COR-L47 (cell line): ENCODE data around the gene HSD17B3.
"Not testable (repeated sequence)": the region's sequence is repeated elsewhere in the genome, so short reads cannot be mapped to it uniquely, and the experiment has no call there.

ENCODE experiments used
- DNase-seq: peaks from one replicate; lab custom pipeline; 2025; lab: John Stamatoyannopoulos, UW

Gene HSD17B3

DNA sequence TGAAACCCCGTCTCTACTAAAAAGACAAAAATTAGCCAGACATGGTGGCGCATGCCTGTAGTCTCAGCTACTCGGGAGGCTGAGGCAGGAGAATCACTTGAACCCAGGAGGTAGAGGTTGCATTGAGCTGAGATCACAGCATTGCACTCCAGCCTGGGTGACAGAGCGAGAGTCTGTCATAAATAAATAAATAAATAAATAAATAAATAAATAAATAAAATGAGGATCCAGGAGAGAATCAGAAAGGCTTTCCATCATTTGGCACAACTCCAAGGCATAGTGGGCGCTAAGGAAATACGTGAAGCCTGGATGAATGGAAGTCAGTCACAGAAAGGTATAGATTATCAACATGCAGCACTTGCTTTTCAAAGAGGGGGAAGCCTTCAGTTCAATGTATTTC, 65.6 kb downstream of the HSD17B3 start:
- not testable (repeated sequence) for DNase-seq

DNA sequence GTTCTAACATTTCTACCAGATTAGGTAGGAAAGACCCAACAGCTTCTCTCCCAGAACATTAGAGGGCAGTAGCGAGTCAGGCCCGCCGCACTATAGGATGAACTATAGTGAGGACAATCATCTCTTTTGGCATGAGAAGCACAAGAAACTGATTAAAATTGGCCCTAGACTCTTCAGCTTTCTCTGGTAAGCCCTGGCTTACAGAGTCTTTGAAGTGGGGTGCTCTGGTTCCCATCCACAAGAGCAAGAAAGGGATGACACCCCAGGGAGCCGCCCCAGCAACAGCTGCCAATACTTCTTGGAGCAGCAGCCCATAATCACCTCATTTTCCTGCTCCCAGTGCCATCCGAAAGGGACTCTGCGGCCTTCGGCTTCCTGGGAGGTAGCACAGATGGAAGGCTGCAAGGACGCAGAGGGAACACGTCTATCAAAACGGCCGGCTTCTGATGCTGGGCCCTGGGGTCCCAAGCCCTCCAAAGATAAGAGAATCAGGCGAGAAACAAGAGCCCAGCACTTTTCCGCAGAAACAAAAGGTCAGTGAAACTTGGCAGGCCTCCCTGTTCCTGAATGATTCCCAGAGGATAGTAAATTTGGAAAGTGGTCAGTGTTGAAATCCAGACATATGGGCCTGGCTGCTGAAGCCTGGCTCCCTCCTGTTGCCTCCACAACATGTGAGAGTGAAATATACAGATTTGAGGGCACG, 69.3 kb downstream of the HSD17B3 start:
- DNase-seq: no peak

- DNase-seq: no peak
Observed at GRCh38 chr9:96232164-96232538, 69.8 kb downstream of the HSD17B3 start.

DNA sequence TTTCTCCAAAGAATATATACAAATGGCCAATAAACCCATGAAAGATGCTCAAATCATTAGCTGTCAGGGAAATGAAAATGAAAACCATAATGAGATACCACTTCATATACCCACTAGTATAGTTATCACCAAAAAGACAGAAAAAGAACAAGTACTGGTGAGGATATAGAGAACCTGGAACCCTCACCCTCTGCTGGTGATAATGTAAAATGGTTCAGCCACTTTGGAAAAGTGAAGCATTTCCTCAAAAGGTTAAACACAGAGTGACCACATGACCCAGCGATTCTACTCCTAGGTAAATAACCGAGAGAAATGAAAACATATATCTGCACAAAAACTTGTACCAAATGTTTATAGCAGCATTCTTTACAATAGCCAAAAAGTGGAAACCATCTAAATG, 72.0 kb downstream of the HSD17B3 start:
- DNase-seq: no peak

DNA sequence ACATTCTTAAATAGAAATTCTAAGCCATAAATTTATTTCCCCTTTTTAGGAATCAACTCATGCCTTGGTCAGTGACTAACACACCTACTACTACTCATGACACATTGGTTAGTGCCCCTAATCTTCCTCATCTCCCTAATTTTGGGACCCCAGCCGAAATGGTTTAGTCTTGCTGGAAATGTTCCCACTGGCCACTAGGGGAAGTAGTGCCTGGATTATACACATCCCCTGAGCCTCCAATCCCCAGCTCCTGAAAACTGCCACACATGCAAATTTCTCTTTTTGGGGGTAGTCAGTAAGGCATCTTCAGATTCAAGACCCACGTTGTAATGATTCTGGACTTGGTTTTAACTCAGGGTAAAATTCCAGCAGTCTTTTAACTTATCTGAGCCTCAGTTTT, 79.8 kb downstream of the HSD17B3 start:
- no peak for DNase-seq

- no peak for DNase-seq
Observed at GRCh38 chr9:96219900-96220257, 82.1 kb downstream of the HSD17B3 start.

GRCh38 chr9:96219026-96219899, 82.7 kb downstream of the HSD17B3 start:
- no peak for DNase-seq

DNA sequence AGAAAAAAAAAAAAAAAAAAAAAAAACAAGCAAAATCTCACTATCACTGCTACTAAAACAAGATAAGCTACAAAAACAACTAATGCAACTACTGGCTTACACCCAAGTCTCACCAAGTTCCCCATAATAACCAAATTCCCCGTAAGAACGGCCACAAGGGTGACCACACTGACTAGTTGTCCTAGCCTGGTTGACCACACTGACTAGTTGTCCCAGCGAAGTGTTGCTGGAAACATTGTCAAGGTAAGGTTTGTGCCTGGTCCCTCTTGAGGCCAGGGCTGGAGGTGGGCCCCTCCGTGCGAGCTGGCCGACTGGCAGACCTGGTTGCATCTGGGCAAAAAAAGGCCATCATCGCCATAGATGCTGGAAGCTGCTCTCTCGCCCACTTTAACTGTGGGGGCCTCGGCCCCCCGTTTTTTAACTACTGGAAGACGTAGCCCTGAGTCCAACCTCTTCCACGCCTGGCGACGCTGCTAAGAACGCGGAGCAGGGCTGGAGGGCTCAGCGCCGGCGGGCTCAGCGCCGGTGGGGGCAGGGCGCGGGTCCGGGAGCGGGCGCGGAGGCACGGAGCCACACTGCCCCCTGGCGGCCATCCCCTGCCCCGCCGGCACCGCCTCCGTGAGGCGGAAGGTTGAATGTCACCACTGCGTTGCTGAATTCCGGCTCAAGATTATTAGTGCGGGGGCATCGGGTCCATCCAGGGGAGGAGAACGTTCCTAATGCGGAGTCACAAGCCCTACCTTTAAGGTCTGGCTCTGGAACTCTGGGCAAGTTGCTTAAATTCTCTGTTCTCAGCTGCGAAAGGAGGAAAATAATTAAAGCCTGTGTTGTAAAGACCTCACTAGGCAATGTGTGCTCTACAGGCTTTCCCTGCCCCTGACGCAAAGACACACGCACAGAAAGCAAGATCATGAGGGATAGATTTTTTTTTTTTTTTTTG, 84.0 kb downstream of the HSD17B3 start:
- DNase-seq: peak; percentile 24

DNA sequence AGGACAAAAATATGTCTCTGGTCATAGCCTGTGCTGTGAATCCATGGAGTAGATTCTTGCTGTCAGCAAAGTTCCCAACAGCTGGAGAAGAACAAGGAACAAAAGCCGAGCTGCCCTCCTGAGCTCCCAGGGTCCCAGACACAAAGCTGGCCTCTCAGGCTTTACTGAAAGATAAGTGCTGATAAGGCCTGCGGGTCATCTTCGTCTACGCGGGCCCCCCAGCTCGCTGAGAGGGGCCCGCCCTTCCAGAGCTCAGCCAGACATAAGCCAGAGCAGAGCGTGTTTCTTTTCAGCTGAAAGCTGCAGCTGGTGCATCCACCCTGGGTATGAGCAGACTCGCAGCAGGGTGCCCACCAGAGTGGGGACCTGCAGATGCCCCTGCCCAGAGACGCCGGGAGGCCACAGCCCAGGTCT, 84.7 kb downstream of the HSD17B3 start:
- DNase-seq: no peak

GRCh38 chr9:96216583-96216982, 85.4 kb downstream of the HSD17B3 start:
- DNase-seq: no peak

DNA sequence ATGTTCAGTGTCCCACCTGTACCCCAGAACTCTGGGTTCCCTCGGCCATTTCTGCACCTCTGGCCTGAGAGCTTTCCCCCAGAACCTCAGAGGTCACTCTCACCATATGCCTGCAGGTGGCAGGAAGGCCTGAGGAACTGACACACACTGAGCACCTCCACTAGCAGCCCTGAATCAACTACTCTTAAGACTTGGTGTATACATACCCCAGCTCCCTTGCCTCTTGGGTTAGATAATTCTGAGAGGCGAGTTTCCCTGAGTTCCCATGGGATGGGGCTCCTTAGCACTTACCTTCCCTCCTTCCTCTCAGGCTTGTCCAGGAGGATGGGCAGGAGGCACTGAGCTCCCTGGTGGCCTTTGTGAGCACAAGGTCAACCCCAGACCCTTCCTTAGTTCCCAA, 86.1 kb downstream of the HSD17B3 start:
- DNase-seq: no peak

GRCh38 chr9:96214635-96215034, 87.3 kb downstream of the HSD17B3 start:
- DNase-seq: no peak

DNA sequence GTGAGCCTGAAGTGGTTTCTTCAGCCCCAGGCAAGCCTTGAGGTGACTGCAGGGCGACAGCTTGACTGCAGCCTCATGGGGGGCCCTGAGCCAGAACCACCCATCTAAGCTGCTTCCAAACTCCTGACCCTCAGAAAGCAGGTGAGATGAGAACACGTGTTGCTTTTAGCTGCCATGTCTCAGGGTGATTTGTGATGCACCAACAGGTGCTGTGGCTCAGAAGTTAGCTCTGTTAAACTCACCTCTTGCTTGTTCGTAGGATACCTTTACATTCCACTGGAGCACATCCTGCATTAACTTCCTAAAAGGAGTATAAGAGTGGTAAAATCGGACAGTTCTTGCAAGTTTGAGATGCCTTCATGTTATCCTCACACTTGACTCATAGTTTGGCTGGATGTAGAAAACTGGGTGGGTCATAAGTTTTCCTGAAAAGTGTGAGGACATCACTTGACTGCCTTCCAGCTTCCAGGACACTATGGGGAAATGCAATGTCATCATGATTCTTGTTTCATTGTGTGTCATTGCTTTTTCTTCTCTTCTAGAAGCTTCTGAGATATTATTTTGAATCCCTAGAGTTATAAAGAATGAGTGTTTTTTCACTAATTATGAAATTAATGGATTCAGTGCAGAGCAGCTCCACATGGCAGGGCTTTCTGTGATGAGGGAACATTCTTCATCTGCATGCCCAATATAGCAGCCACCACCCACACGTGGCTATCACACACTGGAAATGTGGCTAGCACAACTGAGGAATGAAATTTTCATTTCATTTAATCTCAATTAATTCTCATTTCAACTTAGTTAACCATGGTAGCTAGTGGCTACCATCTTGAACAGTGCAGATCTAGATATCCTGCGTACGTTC, 92.3 kb downstream of the HSD17B3 start:
- DNase-seq: no peak

DNA sequence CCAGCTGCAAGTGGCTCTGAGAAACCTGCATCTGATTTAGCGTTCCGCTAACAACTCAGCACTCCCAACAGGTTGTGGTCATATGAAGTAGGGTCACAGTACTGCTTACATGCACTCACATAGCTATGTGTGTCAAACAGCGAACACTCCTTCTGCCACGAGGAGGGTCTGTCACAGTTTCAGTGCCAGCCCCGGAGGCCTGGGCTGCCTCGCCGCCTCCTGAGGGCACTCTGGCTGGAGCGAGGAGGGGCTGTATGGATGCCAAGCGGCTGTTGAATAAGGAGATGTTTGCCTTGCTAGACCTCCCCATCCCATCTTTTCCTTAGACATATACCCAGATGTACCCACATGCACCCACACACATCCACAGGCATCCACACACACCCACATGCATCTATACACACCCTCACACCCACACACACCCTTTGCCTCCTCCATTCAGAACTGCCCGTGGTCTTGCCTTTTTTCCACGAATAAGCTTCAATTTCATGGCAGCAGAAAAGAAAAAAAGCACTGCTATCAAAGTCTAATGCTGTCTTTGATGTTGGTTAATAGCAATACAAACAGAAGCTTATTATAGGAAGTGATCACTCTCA, 95.7 kb downstream of the HSD17B3 start:
- no peak for DNase-seq

DNA sequence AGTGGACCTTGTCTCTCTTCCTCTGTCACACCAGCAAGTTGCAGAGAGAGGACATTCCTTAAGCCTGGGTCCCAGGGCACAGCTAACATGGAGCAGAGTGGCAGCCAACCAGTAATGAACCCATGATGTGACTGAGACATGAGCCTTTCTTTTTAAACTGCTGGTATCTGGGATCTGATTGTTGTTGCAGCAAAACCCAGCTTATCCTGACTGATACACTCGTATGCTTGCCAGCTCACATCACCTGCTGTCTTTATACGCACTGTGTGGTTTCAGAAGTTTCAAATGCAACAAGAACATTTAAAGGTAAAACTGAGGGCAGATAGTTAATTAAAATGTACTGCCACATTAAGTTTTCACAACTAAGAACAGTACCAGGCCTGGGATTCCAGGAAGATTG, 97.1 kb downstream of the HSD17B3 start:
- DNase-seq: no peak

DNA sequence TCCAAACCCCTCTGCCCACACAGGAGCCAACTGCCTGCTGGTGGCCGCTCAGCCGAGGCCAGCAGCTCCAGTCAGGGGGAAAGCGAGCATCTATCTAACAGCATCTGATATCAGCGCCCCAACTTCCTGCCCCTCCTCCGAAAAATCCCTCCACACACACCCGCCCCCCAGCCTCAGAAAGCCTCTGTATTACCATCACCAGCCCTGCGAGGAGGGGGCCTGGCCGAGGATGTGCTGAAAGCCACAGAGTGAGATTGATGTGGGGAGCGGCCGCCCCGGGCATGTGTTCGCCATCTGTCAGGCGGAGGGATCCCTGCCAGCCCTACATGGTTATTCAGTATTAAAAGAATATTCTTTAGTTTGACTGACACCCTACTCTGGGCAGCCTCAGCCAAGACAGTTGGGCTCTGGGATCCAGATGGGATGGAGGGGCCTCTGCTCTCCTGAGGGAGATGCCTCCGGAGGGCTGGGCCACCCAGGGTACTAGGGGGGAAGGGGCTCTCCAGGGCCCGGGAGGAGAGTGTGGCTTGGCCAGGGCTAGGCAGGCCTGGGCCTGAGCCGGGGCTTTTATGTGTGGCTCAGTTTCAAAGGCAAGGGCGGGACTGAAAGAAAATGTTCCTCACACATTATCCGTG, 98.0 kb downstream of the HSD17B3 start:
- no peak for DNase-seq

DNA sequence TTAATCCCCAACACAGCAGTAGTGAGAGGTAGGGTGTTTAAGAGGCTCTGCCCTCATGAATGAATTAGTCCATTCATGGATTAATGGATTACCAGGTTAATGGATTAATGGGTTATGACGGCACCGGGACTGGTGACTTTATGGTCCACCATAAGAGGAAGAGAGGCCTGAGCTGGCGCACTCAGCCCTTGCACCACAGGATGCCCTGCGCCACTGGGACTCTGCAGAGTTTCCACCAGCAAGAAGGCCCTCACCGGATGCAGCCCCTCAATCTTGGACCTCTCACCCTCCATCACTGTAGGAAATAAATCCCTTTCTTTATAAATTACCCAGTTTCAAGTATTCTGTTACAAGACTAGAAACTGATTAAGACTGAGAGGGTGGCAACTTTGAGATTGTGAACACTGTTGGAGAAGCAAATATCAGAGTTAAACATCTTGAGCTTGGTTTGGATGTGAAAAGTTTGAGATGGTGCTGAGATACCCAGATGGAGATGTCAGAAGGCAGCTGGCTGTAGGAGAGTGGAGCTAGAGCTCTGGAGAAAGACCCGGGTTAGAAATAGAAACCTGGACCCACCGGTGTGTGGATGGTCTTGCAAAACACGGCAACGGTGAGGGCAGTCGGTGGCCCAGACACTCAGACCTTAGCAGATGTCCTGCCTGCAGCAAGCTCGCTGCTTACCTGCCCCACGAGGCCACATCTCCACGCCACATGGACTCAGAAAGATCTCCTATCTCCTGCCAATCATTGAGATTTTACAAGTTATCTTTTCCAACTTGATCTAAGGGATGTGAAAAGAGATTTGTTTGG, 98.8 kb downstream of the HSD17B3 start:
- no peak for DNase-seq

- DNase-seq: no peak
Observed at GRCh38 chr9:96201140-96201539, 100.8 kb downstream of the HSD17B3 start.

DNA sequence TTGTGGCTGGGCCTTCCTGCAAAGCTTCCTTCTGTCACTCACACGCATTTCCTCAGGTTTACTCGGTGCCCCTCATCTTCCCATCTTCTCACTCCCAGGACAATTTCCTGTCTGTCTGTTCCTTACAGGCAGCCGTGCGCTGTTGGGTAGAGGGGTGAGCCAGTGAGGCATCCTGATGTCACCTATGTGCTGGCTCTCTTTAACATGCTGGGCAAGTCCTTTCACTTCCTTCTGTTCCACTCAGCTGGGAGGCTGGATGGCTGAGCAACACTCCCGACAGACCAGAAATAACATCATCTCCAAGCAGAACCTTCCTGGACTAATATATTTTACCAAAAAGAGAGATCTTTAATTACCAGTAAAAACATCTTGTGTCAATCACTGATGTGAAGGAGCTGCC, 103.0 kb downstream of the HSD17B3 start:
- DNase-seq: no peak

DNA sequence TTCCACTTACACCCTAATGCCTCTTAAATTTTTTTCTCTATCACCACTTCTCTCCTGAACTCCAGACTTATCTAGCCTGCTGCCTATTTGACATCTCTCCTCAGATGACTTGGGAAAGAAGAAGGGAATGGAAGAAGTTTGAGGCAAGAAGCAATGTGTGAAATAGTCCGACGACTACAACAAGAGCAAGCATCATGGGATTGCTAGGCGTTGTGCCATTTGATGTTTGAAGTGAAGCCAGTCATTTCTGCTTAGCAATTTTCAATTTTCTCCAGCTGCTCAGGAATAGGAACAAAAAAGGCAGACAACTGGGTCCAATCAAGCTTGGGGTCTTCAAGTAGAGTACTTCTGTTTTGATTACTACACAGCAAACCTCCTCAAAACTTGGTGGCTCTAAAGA, 106.4 kb downstream of the HSD17B3 start:
- no peak for DNase-seq
